Adrenal gland (tissue), 12 donors: ENCODE measurements around the gene TCTN1. TPM values are rescaled to one million over a fixed set of nuclear protein-coding genes. Genes with fewer than 3 reads are reported as not detected.

ENCODE experiments used
- DNase-seq, 7 donors: peaks; one replicate each; pipeline ENCODE4 v3.0.0-alpha.2; 2019 to 2020
- H3K27ac ChIP-seq, 5 donors: fragments of 200-600 bp; sonication (generic) in 4 of 5; 1 replicate in 3 of 5; 2 replicates in 2 of 5; pipeline versions ENCODE4 v1.5.1 to v1.8.0; 2016 to 2020; ENCODE audit warnings: mild to moderate bottlenecking in 1 of 5
- H3K27me3 ChIP-seq: fragments of 200-600 bp; 2 replicates; pipeline ENCODE4 v1.8.0; 2021
- H3K36me3 ChIP-seq, 2 donors: fragments of 200-600 bp; replicated peaks in 1 of 2; 1 replicate in 1 of 2; 2 replicates in 1 of 2; pipeline versions ENCODE4 v1.5.1 to v1.8.0; 2018 to 2022
- H3K4me1 ChIP-seq, 2 donors: fragments of 200-600 bp; replicated peaks in 1 of 2; 1 replicate in 1 of 2; 2 replicates in 1 of 2; pipeline versions ENCODE4 v1.5.1 to v1.8.0; 2018 to 2021
- H3K4me3 ChIP-seq, 4 donors: fragments of 200-600 bp; sonication (generic) in 3 of 4; one replicate each; pipeline ENCODE4 v1.5.1; 2016 to 2018
- H3K9me3 ChIP-seq, 3 donors: fragments of 200-600 bp; sonication (generic) in 1 of 3; replicated peaks in 1 of 3; 1 replicate in 2 of 3; 2 replicates in 1 of 3; pipeline versions ENCODE4 v1.5.1 to v1.8.0; 2016 to 2021
- CTCF ChIP-seq, 6 experiments: fragments of 450-650 bp in 4 of 6; fragments of 200-600 bp in 2 of 6; sonication (generic) in 1 of 6; IDR thresholded peaks; 1 replicate in 5 of 6; 2 replicates in 1 of 6; pipeline versions ENCODE4 v1.5.1 to v1.8.0; 2016 to 2021; ENCODE audit warnings: antibody characterized with exemption in 6 of 6, mild to moderate bottlenecking in 2 of 6, moderate library complexity in 1 of 6
- POLR2A ChIP-seq, 2 donors: fragments of 450-650 bp; IDR thresholded peaks; one replicate each; pipeline ENCODE4 v1.6.1; 2017; ENCODE audit warnings: antibody characterized with exemption in 2 of 2, mild to moderate bottlenecking in 2 of 2, moderate library complexity in 1 of 2
- WGBS, 4 donors: extraction: QIAGEN DNeasy Blood & Tissue Kit in 2 of 4; methylation state at CpG; one replicate each; pipeline versions ENCODE4 v1.1.5 to v1.1.7; 2013 to 2017; 5-methylcytosine and 5-hydroxymethylcytosine counted together
- intact Hi-C, 2 donors: fragments of 100-400 bp; cut with DNase I; formaldehyde crosslinking; loops; one replicate each; pipeline versions ENCODE4 v1.14.1 to v1.15.0; 2022 to 2023
- polyA plus RNA-seq, 3 donors: library from polyadenylated mRNA; stranded (reverse); fragments of 200-250 nt in 2 of 3; fragments of 350-450 nt in 1 of 3; fragmentation: Illumina TruSeq in 1 of 3; extraction: RNeasy Lipid Tissue Mini Kit (QIAGEN cat#74804) in 1 of 3; gene quantifications; one replicate each; pipeline ENCODE4 v1.2.3, GENCODE V29; 2013 to 2014
- total RNA-seq, 9 donors: library from RNA; depleted of rRNA in 4 of 9; stranded (reverse); fragments of >200 nt in 4 of 9; fragments of 120-200 nt in 1 of 9; fragmentation: NEBNext Ultra II Directional in 1 of 9; extraction: Animal tissue kit (Norgen Biotek cat#: 25700) in 1 of 9; gene quantifications; one replicate each; pipeline versions ENCODE4 v1.1.0 to v1.2.4, GENCODE V29; 2013 to 2023
- donor health status: healthy with polysubstance abuse.
- donor health status: Bipolar disorder and iron deficiency.
- donor health status: DM: yes; HTN: yes; CAD: no.
- donor health status: DM: no; HTN: no; CAD: no.
- donor health status: DM: no; HTN: no; CAD: no.
- donor health status: DM: yes; HTN: yes; CAD: no.

The TCTN1 gene
- total and polyA plus RNA-seq, 12 donors = 37.3 to 174 (median 55.1) TPM

GRCh38 chr12:110622582-110622981 lies 8.7 kb downstream of the TCTN1 start:
- Histone ChIP-seq H3K4me3 (no peak overlapping the region), H3K9me3 (no peaks in the 10 kb centered on the region), H3K27ac (no peak overlapping the region), H3K27me3 (no peaks in the 10 kb centered on the region), H3K4me1 (no peaks in the 10 kb centered on the region), H3K36me3 (peaks cover 0 to 4% of the 10 kb centered on the region in 2 donors)
- intact Hi-C loops = no loop called here
- 88 to 100% (median 92%) methylated on average over 3 of the region's 3 CpGs for WGBS, 4 donors
- DNase-seq = no peak
- TF ChIP-seq POLR2A (IDR thresholded peaks at IDR 0.05) (no peak), CTCF (IDR thresholded peaks at IDR 0.05) (no peak)

GRCh38 chr12:110627500-110628195 lies 13.7 kb downstream of the TCTN1 start:
- intact Hi-C loops = no loop called here
- WGBS, 4 donors = 82 to 84% (median 83%) methylated on average over 8 of the region's 8 CpGs
- no peaks in the 10 kb centered on the region for H3K4me1 ChIP-seq
- no peak for TF ChIP-seq POLR2A (IDR thresholded peaks at IDR 0.05)
- no peak for TF ChIP-seq CTCF (IDR thresholded peaks at IDR 0.05)
- H3K4me3 ChIP-seq = no peak overlapping the region
- H3K27ac ChIP-seq = no peak overlapping the region
- peaks cover 0 to 19% of the 10 kb centered on the region in 2 donors for H3K36me3 ChIP-seq
- DNase-seq = no peak
- H3K9me3 ChIP-seq = no peaks in the 10 kb centered on the region
- no peaks in the 10 kb centered on the region for H3K27me3 ChIP-seq

- intact Hi-C loops = no loop called here
- Histone ChIP-seq H3K4me3 (no peak overlapping the region), H3K27me3 (no peaks in the 10 kb centered on the region), H3K9me3 (no peaks in the 10 kb centered on the region), H3K4me1 (no peaks in the 10 kb centered on the region), H3K36me3 (no peaks in the 10 kb centered on the region), H3K27ac (no peak overlapping the region)
- no peak for DNase-seq
- TF ChIP-seq POLR2A (IDR thresholded peaks at IDR 0.05) (no peak), CTCF (IDR thresholded peaks at IDR 0.05) (no peak)
These were observed 21.1 kb downstream of the TCTN1 start for GRCh38 chr12:110635055-110635454.

GRCh38 chr12:110636516-110636915 lies 22.6 kb downstream of the TCTN1 start:
- Histone ChIP-seq H3K9me3 (no peaks in the 10 kb centered on the region), H3K4me3 (no peak overlapping the region), H3K27ac (no peak overlapping the region), H3K4me1 (no peaks in the 10 kb centered on the region), H3K27me3 (no peaks in the 10 kb centered on the region), H3K36me3 (peaks cover 0 to 5% of the 10 kb centered on the region in 2 donors)
- DNase-seq = no peak
- no peak for TF ChIP-seq POLR2A (IDR thresholded peaks at IDR 0.05)
- TF ChIP-seq CTCF (IDR thresholded peaks at IDR 0.05) = no peak
- 75 to 95% (median 94%) methylated on average over 1 to 5 of the region's 5 CpGs for whole genome bisulfite sequencing, 4 donors
- intact Hi-C loops = no loop called here
